A673 (cell line): ENCODE results near the gene STPG3.

Experiments used
- EZH2 ChIP-seq: fragments of 200-600 bp; sonication (generic); IDR thresholded peaks from 2 replicates; pipeline ENCODE4 v1.6.1; 2017; ENCODE audit warnings: borderline replicate concordance, low read depth, mild to moderate bottlenecking, mixed read lengths, antibody characterized with exemption, low read length; ENCODE audit not compliant: poor library complexity, severe bottlenecking
- TF ChIP-seq, protein P1 (sequence below): fragments of 300-800, 200-600 bp; sonication (generic); conservative IDR thresholded peaks from 2 replicates; pipeline ENCODE4 v1.5.1; 2017; ENCODE audit warnings: low read depth, mild to moderate bottlenecking, antibody characterized with exemption, low read length, moderate library complexity, mixed read lengths

DNA sequence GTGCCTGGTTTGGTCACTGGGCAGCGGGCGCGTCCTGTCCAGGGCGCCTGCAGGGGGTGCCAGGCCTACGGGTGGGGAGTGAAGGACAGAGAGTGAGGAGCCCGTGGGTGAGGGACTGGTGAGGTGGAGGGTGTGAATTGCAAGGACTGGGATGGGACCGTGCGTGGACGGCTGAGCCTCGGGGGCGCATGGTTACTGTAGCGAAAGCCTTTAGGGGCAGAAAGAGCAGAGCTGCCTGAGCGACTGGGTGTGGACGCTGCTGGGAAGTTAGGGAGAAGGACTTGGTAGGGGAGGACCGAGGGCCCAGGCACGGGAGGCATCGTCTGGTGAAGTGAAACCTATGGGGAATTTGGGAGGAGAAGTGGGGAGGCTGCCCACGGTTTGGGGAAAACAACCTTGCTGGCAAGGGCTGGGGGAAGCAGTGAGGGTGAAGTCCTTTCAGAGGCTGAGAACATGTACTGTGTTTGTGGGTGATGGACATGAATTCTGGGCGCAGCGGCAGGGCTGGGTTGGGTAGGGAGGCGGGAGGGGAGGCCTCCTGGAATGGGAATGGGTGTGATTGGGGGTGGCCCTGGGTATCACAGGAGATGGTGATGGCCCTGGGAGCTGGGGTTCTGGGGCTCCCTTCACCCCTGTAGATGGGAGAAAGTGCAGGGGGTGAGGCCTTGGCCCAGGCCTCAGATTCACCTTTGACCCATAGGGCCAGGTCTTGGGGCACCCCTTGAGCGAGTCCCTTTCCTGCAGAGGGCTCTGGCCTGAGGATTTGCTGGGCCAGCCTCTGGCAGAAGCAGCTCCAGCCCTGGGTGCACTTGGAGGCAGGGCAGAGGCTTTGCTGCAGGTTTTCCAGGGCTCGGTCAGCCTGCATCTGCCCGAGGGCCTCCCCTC is 24.7 kb downstream of the STPG3 start:
- TF ChIP-seq, protein P1, sequence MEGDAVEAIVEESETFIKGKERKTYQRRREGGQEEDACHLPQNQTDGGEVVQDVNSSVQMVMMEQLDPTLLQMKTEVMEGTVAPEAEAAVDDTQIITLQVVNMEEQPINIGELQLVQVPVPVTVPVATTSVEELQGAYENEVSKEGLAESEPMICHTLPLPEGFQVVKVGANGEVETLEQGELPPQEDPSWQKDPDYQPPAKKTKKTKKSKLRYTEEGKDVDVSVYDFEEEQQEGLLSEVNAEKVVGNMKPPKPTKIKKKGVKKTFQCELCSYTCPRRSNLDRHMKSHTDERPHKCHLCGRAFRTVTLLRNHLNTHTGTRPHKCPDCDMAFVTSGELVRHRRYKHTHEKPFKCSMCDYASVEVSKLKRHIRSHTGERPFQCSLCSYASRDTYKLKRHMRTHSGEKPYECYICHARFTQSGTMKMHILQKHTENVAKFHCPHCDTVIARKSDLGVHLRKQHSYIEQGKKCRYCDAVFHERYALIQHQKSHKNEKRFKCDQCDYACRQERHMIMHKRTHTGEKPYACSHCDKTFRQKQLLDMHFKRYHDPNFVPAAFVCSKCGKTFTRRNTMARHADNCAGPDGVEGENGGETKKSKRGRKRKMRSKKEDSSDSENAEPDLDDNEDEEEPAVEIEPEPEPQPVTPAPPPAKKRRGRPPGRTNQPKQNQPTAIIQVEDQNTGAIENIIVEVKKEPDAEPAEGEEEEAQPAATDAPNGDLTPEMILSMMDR, result no peak
- no peak for TF ChIP-seq EZH2
